Spleen (tissue), 7 donors: ENCODE measurements around the gene TRIM56.
"Not testable (repeated sequence)": the region's sequence is repeated elsewhere in the genome, so short reads cannot be mapped to it uniquely, and the experiment has no call there.

Experiments
- CTCF ChIP-seq, 11 experiments: fragments of 200-600 bp in 7 of 11; fragments of 450-650 bp in 4 of 11; sonication (generic) in 4 of 11; IDR thresholded peaks in 8 of 11; conservative IDR thresholded peaks in 3 of 11; 1 replicate in 7 of 11; 2 replicates in 4 of 11; pipeline versions ENCODE4 v1.4.0 to v1.8.0; 2016 to 2021; ENCODE audit warnings: antibody characterized with exemption in 11 of 11, inconsistent platforms in 4 of 11, mild to moderate bottlenecking in 1 of 11
- POLR2AphosphoS5 ChIP-seq, 3 donors: sonication (generic); formaldehyde crosslinking; IDR thresholded peaks; one replicate each; pipeline ENCODE4 v1.5.1; 2017; ENCODE audit warnings: antibody characterized with exemption in 3 of 3
- donor health status: DM: no; HTN: no; CAD: no; lungs with moderate emphysema.
- donor health status: DM: no; HTN: no; CAD: no.
- donor health status: DM: no; HTN: no; CAD: no.

GRCh38 chr7:101065162-101065561 lies 20.1 kb upstream of the TRIM56 start:
- not testable (repeated sequence) for TF ChIP-seq CTCF (IDR thresholded peaks at IDR 0.05 in 8 of 11, conservative IDR thresholded peaks at IDR 0.05 in 3 of 11); POLR2AphosphoS5 (IDR thresholded peaks at IDR 0.05)
